Measurements from ENCODE around the gene INIP. TPM values are rescaled to one million over a fixed set of nuclear protein-coding genes. Genes with fewer than 3 reads are reported as not detected.

The INIP gene
- total RNA-seq, 1 experiment from 2014 or later = 16.4 TPM

Other genes with a start within 250 kb of the INIP start
- gene KIAA1958, start 231.3 kb downstream of the INIP start, total RNA-seq (2014; rRNA removed; shearing (Covaris generic); ENCODE audit: low replicate concordance) = 6.9 and 7.0 TPM in 2 replicates
- 1.5 and 3.5 TPM in 2 replicates for gene SNX30, start 32.6 kb upstream of the INIP start, total RNA-seq (2014; rRNA removed; shearing (Covaris generic); ENCODE audit: low replicate concordance)
- not detected in 2 replicates for gene SLC46A2, start 172.8 kb upstream of the INIP start, total RNA-seq (2014; rRNA removed; shearing (Covaris generic); ENCODE audit: low replicate concordance)